GM19452 (cell line): ENCODE results near the gene SLC26A6.
A peak's percentile ranks its signal among the peaks of the same experiment; 100 is the strongest.

Experiments used
- ATAC-seq: cut with Tn5 transposase; IDR thresholded peaks from one replicate; pipeline ENCODE4 v1.9.1; 2021; ENCODE audit not compliant: unreplicated experiment

The SLC26A6 gene

DNA sequence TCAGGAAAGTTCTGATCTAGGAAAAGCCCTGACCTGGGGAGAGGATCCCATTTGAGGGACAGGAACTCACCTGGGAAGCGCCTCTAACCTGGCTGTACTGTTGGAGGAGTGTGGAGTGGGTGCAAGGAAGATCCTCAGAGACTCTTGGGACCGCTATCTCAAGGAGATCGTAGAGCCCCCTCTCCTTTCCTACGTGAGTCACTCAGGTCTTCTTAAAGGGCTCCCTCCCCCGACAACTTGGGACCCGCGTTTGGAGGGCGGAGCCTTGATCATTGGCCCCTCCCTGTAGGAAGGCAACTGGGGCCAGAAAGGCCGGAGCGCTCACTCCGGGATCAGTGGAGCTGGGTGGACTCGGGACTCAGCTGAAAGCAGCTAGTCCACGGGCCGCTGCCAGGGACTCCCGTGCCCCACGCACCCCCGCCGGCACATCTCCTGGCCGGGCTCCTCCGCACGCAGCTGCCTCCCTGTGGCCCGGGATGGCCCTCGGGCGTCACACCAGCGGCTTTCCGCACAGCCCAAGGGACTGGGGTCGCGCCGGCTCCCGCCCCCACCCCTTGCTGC lies 520 bp downstream of the SLC26A6 start:
- peak; percentile 29 for ATAC-seq

GRCh38 chr3:48633743-48634142 lies 1.5 kb downstream of the SLC26A6 start:
- ATAC-seq: no peak

DNA sequence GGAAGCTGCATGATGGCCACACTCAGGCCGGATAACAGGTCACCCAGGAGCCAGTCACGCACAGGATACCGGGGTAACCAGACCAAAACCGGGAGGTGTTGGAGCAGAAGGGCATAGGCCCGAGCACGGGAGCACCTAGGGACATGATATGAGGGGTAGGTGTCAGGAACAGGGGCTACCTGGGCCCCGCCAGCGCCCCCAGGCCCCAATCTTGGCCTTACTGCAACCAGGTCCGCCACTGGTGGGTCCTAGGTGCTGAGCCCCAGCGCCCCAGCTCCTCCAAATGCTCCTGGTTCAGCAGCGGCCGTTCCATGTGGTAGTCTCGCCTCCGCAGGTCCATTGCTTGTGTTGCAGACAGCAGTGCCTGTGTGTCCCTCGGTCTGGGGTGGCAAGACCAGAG lies 2.0 kb downstream of the SLC26A6 start:
- ATAC-seq: no peak

DNA sequence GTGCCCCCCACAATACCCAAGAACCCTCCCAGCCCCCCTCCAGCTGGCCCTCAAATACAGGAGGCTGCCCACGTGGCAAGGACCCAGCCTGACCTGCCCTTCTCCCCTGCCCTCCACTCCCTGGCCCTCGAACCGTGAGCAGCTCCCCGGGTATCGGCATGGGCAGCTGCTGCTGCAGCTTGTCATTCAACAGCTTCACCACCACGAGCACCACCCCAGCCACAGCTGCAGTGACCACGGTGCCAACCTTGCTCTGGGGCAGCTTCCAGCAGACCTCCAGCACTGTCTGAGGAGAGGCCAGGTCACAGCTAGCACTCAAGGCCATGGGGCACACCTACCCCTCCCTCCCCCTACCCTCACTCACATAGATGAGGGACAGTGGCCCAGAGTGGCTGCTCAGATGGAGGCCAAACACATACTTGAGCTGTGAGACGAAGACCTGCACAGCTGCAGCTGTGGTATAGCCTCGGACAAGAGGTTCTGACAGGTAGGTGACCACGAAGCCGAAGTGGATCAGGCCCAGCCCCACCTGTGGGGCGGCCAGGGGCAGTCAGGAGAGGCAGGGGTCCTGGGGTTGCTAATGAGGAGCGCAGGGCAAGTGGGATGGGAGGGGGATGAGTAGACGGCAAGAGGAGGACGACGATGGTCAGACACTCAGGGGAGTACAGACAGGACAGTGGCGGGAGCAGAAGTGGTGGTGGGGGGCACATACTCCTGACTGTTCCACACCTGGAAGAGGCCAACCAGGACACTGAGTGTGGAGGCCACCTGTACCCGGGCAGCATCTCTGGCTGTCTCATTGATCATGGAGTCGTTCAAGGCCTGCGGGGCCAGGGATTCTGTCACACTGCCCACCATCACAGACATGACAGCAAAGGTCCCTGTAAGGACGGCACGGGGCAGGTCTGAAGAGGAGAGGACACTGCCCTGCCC lies 3.5 kb downstream of the SLC26A6 start:
- no peak for ATAC-seq

GRCh38 chr3:48630833-48631232 lies 4.4 kb downstream of the SLC26A6 start:
- no peak for ATAC-seq

- no peak for ATAC-seq
These were observed 4.9 kb downstream of the SLC26A6 start for GRCh38 chr3:48630407-48630806.

DNA sequence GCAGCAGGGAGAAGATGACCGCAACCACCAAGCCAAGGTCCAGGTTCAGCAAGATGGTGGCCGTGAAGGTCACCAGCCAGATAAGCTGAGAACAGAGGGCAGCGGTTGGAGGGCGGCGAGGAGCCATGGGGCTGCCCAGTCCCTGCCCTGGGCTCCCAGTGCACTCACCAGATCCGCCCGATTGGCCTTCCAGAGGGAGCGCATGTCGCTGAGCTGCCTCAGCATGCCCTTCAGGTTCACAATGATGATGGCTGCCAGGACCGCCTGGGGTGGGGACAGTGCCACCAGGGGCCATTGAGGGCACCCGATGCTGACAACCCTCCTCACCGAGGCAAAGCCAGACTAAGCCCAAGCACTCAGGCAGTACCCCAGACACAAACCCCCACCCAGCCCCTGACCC lies 5.4 kb downstream of the SLC26A6 start:
- ATAC-seq: no peak

DNA sequence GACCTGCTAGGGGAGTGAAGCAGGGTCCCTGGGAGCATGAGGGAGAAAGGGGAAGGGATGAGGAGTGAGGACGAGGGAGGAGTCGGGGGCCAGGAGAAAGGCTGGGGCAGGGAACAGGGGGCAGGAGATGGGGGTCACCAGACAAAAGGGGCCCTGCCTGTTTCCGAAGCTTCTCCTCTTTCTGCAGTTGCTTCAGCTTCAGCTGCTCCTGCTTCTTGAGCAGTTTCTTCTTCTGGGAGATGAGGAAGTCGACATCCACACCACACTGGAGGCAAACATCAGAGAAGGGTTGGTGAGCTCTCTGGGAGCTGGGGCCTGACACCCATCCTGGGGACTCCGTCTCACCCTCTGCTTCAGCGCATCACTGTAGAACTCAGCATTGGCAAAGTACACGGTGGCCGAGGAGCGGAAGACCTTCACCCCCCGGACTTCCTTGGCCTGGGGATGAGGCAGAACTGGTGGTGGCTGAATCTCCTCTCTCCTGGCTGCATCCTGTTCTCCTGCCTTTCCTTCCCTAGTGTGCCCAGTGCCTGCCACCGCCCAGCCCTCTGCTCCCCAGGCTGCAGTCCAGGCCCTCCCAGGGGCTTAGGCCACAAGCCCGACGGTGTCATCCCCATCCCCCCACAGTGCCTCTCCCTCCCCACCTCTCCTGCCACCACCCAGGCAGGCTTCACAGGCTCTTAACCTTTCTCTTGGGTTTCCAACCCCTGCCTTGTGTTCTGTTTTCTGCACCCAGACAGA lies 6.8 kb downstream of the SLC26A6 start:
- no peak for ATAC-seq

DNA sequence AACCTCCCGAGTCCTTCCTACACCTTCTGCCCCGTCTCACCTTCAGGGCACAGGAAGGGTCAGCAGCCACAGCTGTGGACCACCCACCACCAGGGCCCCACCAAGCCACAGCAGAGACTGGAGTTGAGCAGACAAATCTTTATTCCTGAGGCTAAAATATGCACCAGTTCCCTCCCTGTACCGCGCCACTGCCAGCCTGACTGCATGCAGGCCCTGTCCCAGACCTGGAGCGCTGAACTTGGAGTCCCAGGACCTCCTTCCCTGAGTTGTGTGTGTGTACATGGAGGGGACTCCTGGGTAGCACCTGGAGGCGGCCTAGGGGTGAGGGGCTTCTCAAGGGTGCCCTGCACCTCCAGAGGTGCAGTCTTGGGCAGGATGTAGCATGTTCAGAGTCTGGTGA lies 9.7 kb downstream of the SLC26A6 start:
- ATAC-seq: no peak

- ATAC-seq: no peak
These were observed 10.5 kb downstream of the SLC26A6 start for GRCh38 chr3:48624767-48625166.

DNA sequence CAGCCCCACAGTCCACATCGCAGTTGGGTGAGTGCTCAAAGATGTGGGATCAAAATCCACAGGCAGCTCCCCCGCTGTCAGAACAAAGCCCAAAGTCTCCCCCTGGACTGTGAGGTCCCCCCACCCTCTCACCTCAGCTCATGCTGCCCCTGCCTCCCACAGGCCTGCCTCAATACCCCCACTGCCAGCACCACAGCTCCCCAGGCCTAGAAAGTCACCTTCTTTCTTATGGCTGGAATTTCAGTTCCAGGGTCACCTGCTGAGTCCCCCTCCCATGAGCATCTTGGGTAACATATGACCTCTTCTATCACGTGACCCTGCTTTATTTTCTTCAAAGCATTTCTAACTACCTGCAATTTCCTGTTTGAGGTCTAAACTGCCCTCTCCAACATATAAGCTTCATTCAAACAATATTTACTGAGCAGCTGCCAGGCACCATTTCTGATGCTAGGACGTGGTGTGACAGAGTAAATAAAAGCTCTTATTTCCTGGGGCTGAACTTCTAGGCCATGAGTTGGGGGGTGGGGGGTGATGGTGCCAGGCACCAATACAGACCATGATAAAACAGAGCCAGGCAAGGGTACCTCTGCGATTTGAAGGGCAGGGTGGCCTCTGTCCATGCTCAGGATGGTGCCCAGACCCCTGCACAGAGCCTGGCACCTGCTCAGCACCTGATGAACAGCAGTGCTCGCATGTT lies 11.3 kb downstream of the SLC26A6 start:
- no peak for ATAC-seq

DNA sequence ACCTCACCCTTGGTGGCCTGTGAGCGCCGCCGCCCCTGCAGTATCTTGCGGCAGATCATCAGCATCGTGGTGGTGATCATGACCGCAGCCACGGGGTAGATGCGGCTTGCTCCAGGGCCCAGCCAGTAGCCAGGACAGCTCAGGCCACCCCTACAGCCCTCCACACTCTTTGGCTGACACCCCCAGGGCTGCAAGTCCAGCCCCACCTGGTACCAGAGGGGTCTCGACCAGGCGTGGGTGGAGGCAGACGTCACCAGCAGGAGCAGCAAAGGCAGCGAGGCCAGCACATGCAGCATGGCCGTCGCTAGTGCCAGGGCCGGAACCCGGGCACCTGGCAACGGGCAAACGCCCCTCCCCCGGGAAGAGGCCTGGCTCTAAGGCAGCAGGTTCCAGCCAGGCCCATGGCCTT lies 13.8 kb downstream of the SLC26A6 start, which contains the start of gene TMEM89:
TMEM89 (minus strand) TSS at position 309 of the 409 bp plus-strand sequence; CDS start at position 296, 13 bp downstream.
- no peak for ATAC-seq

DNA sequence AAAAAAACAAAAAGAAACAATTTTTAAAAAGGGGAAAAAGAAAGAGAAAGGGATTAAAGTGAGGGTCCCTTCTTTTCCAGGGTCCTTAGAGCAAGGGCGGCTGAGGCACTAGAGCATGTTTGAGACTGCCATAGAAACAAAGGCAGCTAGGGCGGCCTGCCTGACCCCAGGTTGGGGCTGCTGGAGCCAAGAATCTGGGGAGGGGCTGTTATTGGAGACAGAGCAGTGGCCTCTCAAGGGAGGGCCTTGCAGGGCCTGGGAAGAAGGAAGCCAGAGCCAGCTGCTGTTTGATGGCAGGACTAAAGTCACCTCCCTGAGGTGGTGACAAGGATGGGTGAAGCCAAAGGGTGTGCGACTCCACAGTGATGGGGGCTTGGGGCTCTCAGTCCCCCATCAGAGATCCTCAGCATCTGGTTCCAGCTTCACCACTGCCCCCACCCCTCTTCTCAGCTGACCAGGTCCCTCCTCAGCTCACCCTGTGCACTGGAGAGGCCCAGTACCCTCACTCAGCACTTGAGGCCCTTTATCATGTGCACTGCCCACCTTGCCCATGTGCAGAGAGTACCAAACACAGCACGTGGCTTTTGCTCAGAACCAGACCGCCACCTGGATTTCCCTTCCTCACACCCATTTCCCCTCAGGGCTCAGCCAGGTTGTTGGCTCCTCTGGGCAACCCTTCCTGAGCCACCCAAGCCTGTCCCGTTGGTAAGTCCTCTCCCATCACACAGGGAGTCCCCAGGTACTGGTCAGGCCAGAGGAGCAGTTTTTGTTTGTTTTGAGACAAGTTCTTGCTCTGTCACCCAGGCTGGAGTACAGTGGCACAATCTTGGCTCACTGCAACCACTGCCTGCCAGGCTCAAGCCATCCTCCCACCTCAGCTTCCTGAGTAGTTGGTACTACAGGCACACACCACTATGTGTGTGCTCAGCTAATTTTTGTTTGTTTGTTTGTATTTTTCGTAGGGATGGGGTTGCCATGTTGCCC lies 15.4 kb downstream of the SLC26A6 start:
- ATAC-seq: no peak

- ATAC-seq: no peak
These were observed 17.7 kb downstream of the SLC26A6 start for GRCh38 chr3:48617559-48617958.

DNA sequence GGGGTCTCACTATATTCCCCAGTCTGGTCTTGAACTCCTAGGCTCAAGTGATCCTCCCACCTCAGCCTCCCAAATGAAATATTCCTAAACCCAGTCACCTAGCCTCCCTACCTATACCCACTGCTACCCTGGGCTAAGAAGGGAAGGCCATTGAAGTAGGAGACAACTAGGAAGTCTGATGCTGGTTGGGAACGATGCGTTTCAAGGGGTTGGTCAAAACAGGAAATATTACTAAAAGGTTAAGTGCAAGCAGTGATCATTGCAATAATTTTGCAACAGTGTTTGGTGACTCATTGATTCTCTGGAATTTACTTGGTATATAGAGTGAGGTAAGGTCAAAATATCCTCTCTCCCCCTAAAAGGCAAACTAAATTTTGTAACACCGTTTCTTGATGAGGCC lies 21.2 kb downstream of the SLC26A6 start:
- no peak for ATAC-seq

- no peak for ATAC-seq
These were observed 23.0 kb downstream of the SLC26A6 start for GRCh38 chr3:48612309-48612708.

DNA sequence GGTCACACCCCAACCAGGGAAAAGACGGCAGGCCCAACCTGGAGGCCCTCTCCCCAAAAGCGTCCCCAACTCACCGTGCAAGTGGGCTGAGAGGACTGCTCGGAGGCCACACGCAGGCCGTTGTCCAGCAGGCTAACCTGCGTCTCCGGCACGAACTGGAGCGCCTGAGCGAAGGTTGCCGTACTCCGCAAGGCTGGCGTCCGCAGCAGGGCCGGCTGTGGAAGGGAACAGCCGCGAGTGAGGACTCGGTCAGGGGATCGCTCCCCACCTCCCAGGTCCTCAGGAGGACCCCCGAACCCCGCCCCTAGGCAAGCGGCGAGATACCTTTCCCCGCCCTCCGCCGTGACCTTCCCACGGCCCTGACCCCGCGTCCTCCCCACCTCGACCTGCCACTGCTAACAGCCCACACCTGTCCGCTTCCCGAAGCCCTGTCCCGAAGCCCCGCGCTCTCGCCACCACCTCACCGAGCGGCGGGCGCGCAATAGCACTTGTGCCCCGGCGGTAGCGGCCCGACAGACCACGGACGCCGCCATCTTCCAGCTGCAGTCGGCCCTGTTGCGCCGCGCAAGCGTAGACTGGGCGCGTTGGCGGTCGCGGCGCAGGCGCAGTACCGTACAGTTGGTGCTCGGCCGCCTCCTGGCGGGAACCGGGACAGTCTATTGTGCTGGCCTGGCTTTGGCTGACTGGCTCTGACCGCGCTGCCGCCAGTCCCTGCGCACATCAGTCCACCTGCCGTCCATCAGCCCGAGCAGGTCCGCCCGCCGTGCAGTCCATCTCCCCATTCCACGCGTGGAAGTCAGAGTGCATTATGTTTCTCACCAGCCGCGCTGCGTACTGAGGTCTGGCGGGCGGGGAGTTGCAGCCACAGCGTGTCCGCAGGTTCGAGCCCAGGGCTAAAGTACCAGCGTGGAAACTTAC lies 25.9 kb downstream of the SLC26A6 start, which contains the start of gene UQCRC1:
UQCRC1 (minus strand) TSS at position 559 of the 918 bp plus-strand sequence; CDS start at position 533, 26 bp downstream.
- peak; percentile 92 for ATAC-seq

DNA sequence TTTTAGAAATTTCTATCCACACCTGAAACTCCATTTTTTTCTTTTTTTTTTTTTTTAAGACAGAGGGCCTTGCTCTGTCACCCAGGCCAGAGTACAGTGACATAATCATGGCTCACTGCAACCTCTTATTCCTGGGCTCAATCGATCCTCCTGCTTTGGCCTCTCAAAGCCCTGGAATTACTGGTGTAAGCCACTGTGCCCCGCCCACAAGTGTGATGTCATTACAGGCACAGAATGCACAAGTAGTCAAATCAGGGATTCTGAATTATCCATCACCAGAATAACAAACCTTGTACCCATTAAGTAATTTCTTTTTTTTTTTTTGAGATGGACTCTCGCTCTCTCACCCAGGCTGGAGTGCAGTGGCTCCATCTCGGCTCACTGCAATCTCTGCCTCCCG lies 27.7 kb downstream of the SLC26A6 start:
- no peak for ATAC-seq

- no peak for ATAC-seq
These were observed 33.7 kb downstream of the SLC26A6 start for GRCh38 chr3:48601622-48601994.
